ENCODE measurements around the gene NUBP1. TPM values are rescaled to one million over a fixed set of nuclear protein-coding genes. Genes with fewer than 3 reads are reported as not detected.

The NUBP1 gene
- polyA plus RNA-seq, 1 donor (not counting 4 experiments of a cell fraction or from before 2014, with no cell fraction given), result 22.2 TPM

GRCh38 chr16:10808218-10808617 is 64.6 kb downstream of the NUBP1 start:
- dilution Hi-C loops (cut with MboI; ENCODE audit: extremely low pct_ligation_motif_present, low sequenced_read_pairs), result no loop called here
- H4K20me1 ChIP-seq (ENCODE audit: control insufficient read depth, extremely low read depth, insufficient read depth, low read length), result no peaks in the 10 kb centered on the region
- no peak overlapping the region for H3K4me2 ChIP-seq (ENCODE audit: control insufficient read depth, extremely low read depth, insufficient read depth, low read depth, low read length)
- no peak overlapping the region for H3K9ac ChIP-seq (ENCODE audit: control insufficient read depth, extremely low read depth, insufficient read depth, low read length)
- peaks cover 2% of the 10 kb centered on the region for H3K27me3 ChIP-seq (ENCODE audit: control insufficient read depth, extremely low read depth, insufficient read depth, low read length)
- FAIRE-seq, result no peak
- no peaks in the 10 kb centered on the region for H3K4me1 ChIP-seq (ENCODE audit: control insufficient read depth, extremely low read depth, insufficient read depth, low read length)
- TF ChIP-seq EZH2 (IDR thresholded peaks at IDR 0.05; ENCODE audit: low read length), result no peak
- TF ChIP-seq CTCF (optimal IDR thresholded peaks at IDR 0.05 in 1 of 3, IDR thresholded peaks at IDR 0.05 in 1 of 3, conservative IDR thresholded peaks at IDR 0.05 in 1 of 3; ENCODE audit: extremely low read depth in 1 of 3, insufficient read depth in 2 of 3, low read length in 3 of 3), result no peak
- H3K27ac ChIP-seq (ENCODE audit: control insufficient read depth, insufficient read depth, low read length), result no peak overlapping the region
- no peak overlapping the region for H3K4me3 ChIP-seq (ENCODE audit: control insufficient read depth in 2 of 3, extremely low read depth in 1 of 3, insufficient read depth in 2 of 3, low read depth in 1 of 3, low read length in 3 of 3)
- no peaks in the 10 kb centered on the region for H3K36me3 ChIP-seq (ENCODE audit: control insufficient read depth in 2 of 2, extremely low read depth in 1 of 2, insufficient read depth in 2 of 2, low read length in 2 of 2)
- no peaks in the 10 kb centered on the region for H3K9me3 ChIP-seq (ENCODE audit: control insufficient read depth, low read depth, low read length)
- H3K79me2 ChIP-seq (ENCODE audit: control insufficient read depth, insufficient read depth, low read length), result no peaks in the 10 kb centered on the region
- H3K9me1 ChIP-seq (ENCODE audit: control insufficient read depth, extremely low read depth, insufficient read depth, low read length), result no peaks in the 10 kb centered on the region
- no peak for DNase-seq (ENCODE audit: low read depth, low spot score)
- H2AFZ ChIP-seq (ENCODE audit: control insufficient read depth, low read length), result no peak overlapping the region

- H3K36me3 ChIP-seq (ENCODE audit: control insufficient read depth in 2 of 2, extremely low read depth in 1 of 2, insufficient read depth in 2 of 2, low read length in 2 of 2), result no peaks in the 10 kb centered on the region
- H3K4me3 ChIP-seq (ENCODE audit: control insufficient read depth in 2 of 3, extremely low read depth in 1 of 3, insufficient read depth in 2 of 3, low read depth in 1 of 3, low read length in 3 of 3), result no peak overlapping the region
- no peaks in the 10 kb centered on the region for H4K20me1 ChIP-seq (ENCODE audit: control insufficient read depth, extremely low read depth, insufficient read depth, low read length)
- H2AFZ ChIP-seq (ENCODE audit: control insufficient read depth, low read length), result no peak overlapping the region
- no peaks in the 10 kb centered on the region for H3K79me2 ChIP-seq (ENCODE audit: control insufficient read depth, insufficient read depth, low read length)
- dilution Hi-C loops (cut with MboI; ENCODE audit: extremely low pct_ligation_motif_present, low sequenced_read_pairs), result no loop called here
- no peak for FAIRE-seq
- H3K9me3 ChIP-seq (ENCODE audit: control insufficient read depth, low read depth, low read length), result no peaks in the 10 kb centered on the region
- H3K4me2 ChIP-seq (ENCODE audit: control insufficient read depth, extremely low read depth, insufficient read depth, low read depth, low read length), result no peak overlapping the region
- peaks cover 2% of the 10 kb centered on the region for H3K27me3 ChIP-seq (ENCODE audit: control insufficient read depth, extremely low read depth, insufficient read depth, low read length)
- TF ChIP-seq CTCF (optimal IDR thresholded peaks at IDR 0.05 in 1 of 3, IDR thresholded peaks at IDR 0.05 in 1 of 3, conservative IDR thresholded peaks at IDR 0.05 in 1 of 3; ENCODE audit: extremely low read depth in 1 of 3, insufficient read depth in 2 of 3, low read length in 3 of 3) (no peak), EZH2 (IDR thresholded peaks at IDR 0.05; ENCODE audit: low read length) (no peak)
- H3K9me1 ChIP-seq (ENCODE audit: control insufficient read depth, extremely low read depth, insufficient read depth, low read length), result no peaks in the 10 kb centered on the region
- no peak overlapping the region for H3K27ac ChIP-seq (ENCODE audit: control insufficient read depth, insufficient read depth, low read length)
- DNase-seq (ENCODE audit: low read depth, low spot score), result no peak
- H3K9ac ChIP-seq (ENCODE audit: control insufficient read depth, extremely low read depth, insufficient read depth, low read length), result no peak overlapping the region
- no peaks in the 10 kb centered on the region for H3K4me1 ChIP-seq (ENCODE audit: control insufficient read depth, extremely low read depth, insufficient read depth, low read length)
These were observed 65.2 kb downstream of the NUBP1 start for GRCh38 chr16:10808850-10809249.
